Naive thymus-derived CD4-positive, alpha-beta T cell (primary cell): Measurements from ENCODE around the gene DR1. TPM values are rescaled to one million over a fixed set of nuclear protein-coding genes. Genes with fewer than 3 reads are reported as not detected.

Experiments used
- ATAC-seq: fragments of 150-1000 bp; cut with Tn5 transposase; 2 replicates; pipeline ENCODE4 v1.10.0; 2021; ENCODE audit warnings: mild to moderate bottlenecking, moderate library complexity
- CTCF ChIA-PET: fragments of 350-600 bp; sonication (Branson Sonifier 250); formaldehyde crosslinking; loops from one replicate; lab custom pipeline; 2021; ENCODE audit warnings: antibody characterized with exemption; lab: Charles Lee
- POLR2A ChIA-PET: fragments of 350-600 bp; sonication (Branson Sonifier 250); formaldehyde crosslinking; loops from one replicate; lab custom pipeline; 2021; ENCODE audit warnings: antibody characterized with exemption, inconsistent platforms; lab: Charles Lee
- DNase-seq, 9 donors: peaks; one replicate each; pipeline versions ENCODE4 v3.0.0 to v3.0.0-alpha.2; 2020 to 2022; ENCODE audit warnings: mixed read lengths in 1 of 9
- H3K27ac ChIP-seq: one replicate; pipeline ENCODE4 v1.7.0; 2013; ENCODE audit warnings: mild to moderate bottlenecking, low read depth, low read length, moderate library complexity
- H3K27me3 ChIP-seq, 2 donors: one replicate each; pipeline ENCODE4 v1.7.0; 2013; ENCODE audit warnings: low read length in 2 of 2, mild to moderate bottlenecking in 2 of 2, moderate library complexity in 2 of 2; ENCODE audit not compliant: control insufficient read depth in 2 of 2, insufficient read depth in 2 of 2
- H3K36me3 ChIP-seq, 3 experiments: 1 replicate in 2 of 3; 2 replicates in 1 of 3; pipeline ENCODE4 v1.7.0; 2013; ENCODE audit warnings: low read length in 3 of 3, mild to moderate bottlenecking in 3 of 3, moderate library complexity in 1 of 3; ENCODE audit not compliant: insufficient read depth in 3 of 3, control insufficient read depth in 2 of 3
- H3K4me1 ChIP-seq, 2 donors: one replicate each; pipeline ENCODE4 v1.7.0; 2013; ENCODE audit warnings: low read length in 2 of 2, mild to moderate bottlenecking in 2 of 2, moderate library complexity in 1 of 2; ENCODE audit not compliant: control insufficient read depth in 2 of 2, insufficient read depth in 2 of 2
- H3K4me3 ChIP-seq: 2 replicates; pipeline ENCODE4 v1.7.0; 2013; ENCODE audit warnings: mild to moderate bottlenecking, low read length
- H3K9me3 ChIP-seq, 3 experiments: 1 replicate in 2 of 3; 2 replicates in 1 of 3; pipeline ENCODE4 v1.7.0; 2013; ENCODE audit warnings: low read length in 3 of 3; ENCODE audit not compliant: control insufficient read depth in 2 of 3
- H3K27ac Mint-ChIP-seq, 9 donors: one replicate each; pipeline ENCODE4 v1.8.0; 2020 to 2022; ENCODE audit warnings: mixed read lengths in 9 of 9, mild to moderate bottlenecking in 8 of 9, moderate library complexity in 5 of 9, inconsistent platforms in 2 of 9
- H3K27me3 Mint-ChIP-seq, 5 donors: one replicate each; pipeline ENCODE4 v1.8.0; 2021 to 2022; ENCODE audit warnings: mixed read lengths in 5 of 5, mild to moderate bottlenecking in 1 of 5
- H3K36me3 Mint-ChIP-seq, 5 donors: one replicate each; pipeline ENCODE4 v1.8.0; 2020 to 2022; ENCODE audit warnings: mixed read lengths in 5 of 5, mild to moderate bottlenecking in 3 of 5, inconsistent platforms in 1 of 5
- H3K4me1 Mint-ChIP-seq, 7 donors: one replicate each; pipeline ENCODE4 v1.8.0; 2020 to 2022; ENCODE audit warnings: mixed read lengths in 7 of 7, mild to moderate bottlenecking in 3 of 7, inconsistent platforms in 1 of 7
- H3K4me3 Mint-ChIP-seq, 10 donors: one replicate each; pipeline ENCODE4 v1.8.0; 2020 to 2022; ENCODE audit warnings: mild to moderate bottlenecking in 10 of 10, mixed read lengths in 10 of 10, moderate library complexity in 6 of 10, inconsistent platforms in 2 of 10
- H3K9me3 Mint-ChIP-seq, 11 donors: one replicate each; pipeline ENCODE4 v1.8.0; 2020 to 2022; ENCODE audit warnings: mixed read lengths in 11 of 11, mild to moderate bottlenecking in 4 of 11, inconsistent platforms in 1 of 11, moderate library complexity in 1 of 11
- intact Hi-C, 2 donors: fragments of 100-400 bp; cut with micrococcal nuclease; formaldehyde crosslinking; loops; one replicate each; pipeline ENCODE4 v1.15.1; 2023
- polyA plus RNA-seq, 2 donors: library from polyadenylated mRNA; unstranded; fragments of 300-500 nt; fragmentation: Illumina TruSeq; gene quantifications; one replicate each; pipeline ENCODE4 v1.2.3, GENCODE V29; 2021
- total RNA-seq, 6 experiments: library from RNA in 5 of 6; stranded (reverse) in 5 of 6; gene quantifications; 1 replicate in 5 of 6; 2 replicates in 1 of 6; pipeline ENCODE4 v1.2.3 and lab custom pipeline; 2021 to 2026

DR1 gene
- total and polyA plus RNA-seq, 7 experiments from 2014 or later: 46.2 to 104 (median 62.7) TPM

GRCh38 chr1:93338387-93339146 lies 7.1 kb upstream of the DR1 start:
- H3K27ac ChIP-seq: no peak overlapping the region
- Mint-ChIP-seq H3K36me3 (peaks cover 5 to 21% (median 9%) of the 10 kb centered on the region in 5 donors), H3K9me3 (no peaks in the 10 kb centered on the region), H3K4me1 (peaks cover 11 to 41% (median 20%) of the 10 kb centered on the region in 7 donors), H3K27me3 (no peaks in the 10 kb centered on the region), H3K4me3 (peak overlapping the region in 2 of 10 donors; percentile 4 to 20), H3K27ac (peak overlapping the region in 3 of 9 donors; percentile 4 to 61 (median 16))
- ChIA-PET POLR2A (interaction anchor here (0.6 to 1.3 kb wide), 3 partner anchors 18 to 131 kb away, joined by 3 to 4 read pairs (median 3); no protein-coding TSS in a partner anchor), CTCF (no interaction called here)
- H3K4me1 ChIP-seq: peaks cover 0 to 20% of the 10 kb centered on the region in 2 donors
- ATAC-seq (no peak), DNase-seq (no peak)
- no peaks in the 10 kb centered on the region for H3K27me3 ChIP-seq
- no peaks in the 10 kb centered on the region for H3K9me3 ChIP-seq
- H3K4me3 ChIP-seq: no peak overlapping the region
- intact Hi-C loops: no loop called here
- H3K36me3 ChIP-seq: peaks cover 0 to 10% (median 0%) of the 10 kb centered on the region in 3 experiments

DNA sequence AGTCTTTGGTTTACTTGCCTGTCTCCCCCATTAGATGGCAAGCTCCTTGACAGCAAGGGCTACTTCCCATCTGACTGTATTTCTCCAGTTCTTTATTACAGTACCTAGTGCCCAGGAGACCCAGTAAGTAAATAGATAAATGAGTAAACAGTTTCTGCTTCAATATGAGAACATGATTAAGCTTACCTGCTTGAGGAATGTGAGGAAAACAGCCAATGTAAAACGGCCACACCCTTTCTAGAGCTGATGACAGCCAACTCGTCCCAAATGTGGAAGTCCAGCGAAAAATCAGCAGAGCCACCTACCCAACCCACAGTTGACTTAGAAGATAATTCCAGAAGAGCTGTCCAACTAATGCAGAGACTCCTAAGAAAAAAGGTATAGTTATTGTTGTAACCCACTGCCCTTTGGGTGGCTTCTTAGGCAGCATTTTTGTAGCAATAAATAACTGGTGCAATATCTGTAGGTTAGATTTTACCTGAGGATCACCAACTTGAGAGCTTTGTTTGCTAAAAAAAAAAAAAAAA lies 6.5 kb upstream of the DR1 start:
- Histone ChIP-seq H3K4me3 (no peak overlapping the region), H3K9me3 (no peaks in the 10 kb centered on the region), H3K27me3 (no peaks in the 10 kb centered on the region), H3K36me3 (peaks cover 0 to 10% (median 0%) of the 10 kb centered on the region in 3 experiments), H3K27ac (no peak overlapping the region), H3K4me1 (peaks cover 3 to 20% of the 10 kb centered on the region in 2 donors)
- DNase-seq (no peak), ATAC-seq (no peak)
- intact Hi-C loops: no loop called here
- Mint-ChIP-seq H3K27ac (peak overlapping the region in 3 of 9 donors; percentile 16 to 61 (median 60)), H3K27me3 (no peaks in the 10 kb centered on the region), H3K4me1 (peaks cover 9 to 41% (median 21%) of the 10 kb centered on the region in 7 donors), H3K36me3 (peaks cover 5 to 21% (median 9%) of the 10 kb centered on the region in 5 donors), H3K4me3 (peak overlapping the region in 1 of 10 donors; percentile 20), H3K9me3 (no peaks in the 10 kb centered on the region)
- POLR2A ChIA-PET: interaction anchor here (0.6 kb wide), 1 partner anchor 132 kb away, joined by 3 read pairs; no protein-coding TSS in a partner anchor
- CTCF ChIA-PET: no interaction called here

DNA sequence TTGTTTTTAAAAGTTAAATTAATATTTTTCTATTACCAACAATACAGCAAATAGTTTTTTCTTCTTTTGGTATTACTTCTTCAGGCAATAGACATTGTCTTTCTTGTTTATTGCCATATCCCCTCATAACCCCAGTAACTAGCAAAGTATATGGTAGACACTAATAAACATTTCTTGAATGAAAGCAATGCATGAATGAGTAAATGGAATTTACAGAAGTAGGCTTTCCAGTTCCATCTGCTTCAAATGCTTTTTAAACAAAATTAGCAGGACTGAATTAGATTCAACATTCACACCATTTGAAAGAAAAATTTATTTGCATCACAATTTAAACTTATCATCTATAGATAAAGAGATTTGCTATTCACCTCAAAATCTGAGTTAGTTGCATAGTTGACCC lies 5.6 kb upstream of the DR1 start:
- DNase-seq: no peak
- H3K27me3 ChIP-seq: no peaks in the 10 kb centered on the region
- intact Hi-C loops: loop anchor here (2.0 to 10.0 kb wide), 4 partner anchors 15 to 1895 kb away; partner anchors contain the start of genes ALG14 (in 1 of the 2), DNTTIP2 (in 1 of the 2) and RWDD3 (in 1 of the 2)
- no peak overlapping the region for H3K27ac ChIP-seq
- no peak for ATAC-seq
- Mint-ChIP-seq H3K36me3 (peaks cover 5 to 21% (median 9%) of the 10 kb centered on the region in 5 donors), H3K9me3 (no peaks in the 10 kb centered on the region), H3K4me1 (peaks cover 12 to 44% (median 26%) of the 10 kb centered on the region in 7 donors), H3K27ac (no peak overlapping the region), H3K27me3 (no peaks in the 10 kb centered on the region), H3K4me3 (no peak overlapping the region)
- peaks cover 5 to 20% of the 10 kb centered on the region in 2 donors for H3K4me1 ChIP-seq
- no peak overlapping the region for H3K4me3 ChIP-seq
- no peaks in the 10 kb centered on the region for H3K9me3 ChIP-seq
- peaks cover 0 to 10% (median 0%) of the 10 kb centered on the region in 3 experiments for H3K36me3 ChIP-seq
- POLR2A ChIA-PET: no interaction called here
- CTCF ChIA-PET: no interaction called here

GRCh38 chr1:93344484-93344883 lies 1.2 kb upstream of the DR1 start:
- no peaks in the 10 kb centered on the region for H3K27me3 Mint-ChIP-seq
- intact Hi-C loops: loop anchor here (2.0 to 10.0 kb wide), 6 partner anchors 40 to 1890 kb away; partner anchors contain the start of genes ALG14 (in 1 of the 2), DIPK1A (in 1 of the 2), DNTTIP2 (in 1 of the 2) and RWDD3 (in 1 of the 2)
- Histone ChIP-seq H3K27me3 (no peaks in the 10 kb centered on the region), H3K4me1 (peaks cover 5 to 21% of the 10 kb centered on the region in 2 donors), H3K9me3 (no peaks in the 10 kb centered on the region), H3K4me3 (no peak overlapping the region), H3K36me3 (peaks cover 0 to 11% (median 0%) of the 10 kb centered on the region in 3 experiments), H3K27ac (no peak overlapping the region)
- ATAC-seq (no peak), DNase-seq (no peak)
- POLR2A ChIA-PET: interaction anchor here (0.8 to 2.6 kb wide), 8 partner anchors 10 to 512 kb away, joined by 3 to 24 read pairs (median 6); partner anchors contain the start of genes MTF2 and RPL5
- H3K4me1 Mint-ChIP-seq: peaks cover 12 to 34% (median 22%) of the 10 kb centered on the region in 7 donors
- CTCF ChIA-PET: interaction anchor here (1.5 kb wide), 1 partner anchor 41 kb away, joined by 9 read pairs; no protein-coding TSS in a partner anchor
- peak overlapping the region in 4 of 10 donors; percentile 21 to 93 (median 36) for H3K4me3 Mint-ChIP-seq
- peaks cover 0 to 14% (median 3%) of the 10 kb centered on the region in 5 donors for H3K36me3 Mint-ChIP-seq
- peaks cover 0 to 6% (median 0%) of the 10 kb centered on the region in 11 donors for H3K9me3 Mint-ChIP-seq
- peak overlapping the region in 2 of 9 donors; percentile 98 to 99 for H3K27ac Mint-ChIP-seq

DNA sequence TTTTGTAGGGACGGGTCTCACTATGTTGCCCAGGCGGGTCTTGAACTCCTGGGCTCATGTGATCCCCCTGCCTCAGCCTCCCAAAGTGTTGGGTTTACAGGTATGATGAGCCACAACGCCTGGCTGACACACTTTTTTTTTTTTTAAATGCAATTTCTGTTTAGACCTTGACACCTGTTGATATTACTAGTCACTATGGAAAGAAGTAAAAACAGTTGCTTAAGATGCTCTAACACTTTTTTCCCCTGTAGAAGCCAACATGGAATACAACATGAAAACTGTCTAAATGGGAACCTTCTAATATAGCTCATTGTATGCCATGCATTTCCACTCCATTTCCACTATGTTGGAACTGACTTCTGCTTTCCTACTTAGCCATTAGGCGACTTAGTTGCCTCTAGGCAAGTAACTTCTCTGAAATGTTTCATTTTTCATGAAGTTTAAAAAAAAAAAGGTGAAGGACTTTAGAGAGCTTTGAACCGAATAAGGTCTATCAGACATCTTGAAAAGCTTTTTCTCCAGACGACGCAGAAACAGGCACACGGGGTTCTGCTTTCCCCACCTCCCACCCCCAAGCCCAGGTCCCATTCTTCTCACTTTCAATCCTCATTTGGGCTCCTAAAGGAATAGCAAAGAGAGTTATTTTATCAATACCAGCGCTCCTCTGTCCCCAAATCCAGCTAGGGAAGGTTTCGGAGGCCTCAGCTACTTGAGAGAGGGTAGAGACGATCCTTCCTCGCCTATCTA lies 648 bp upstream of the DR1 start:
- H3K36me3 Mint-ChIP-seq: peaks cover 2 to 16% (median 6%) of the 10 kb centered on the region in 5 donors
- H3K4me3 Mint-ChIP-seq: peak overlapping the region; percentile 92 to 100 (median 99)
- intact Hi-C loops: loop anchor here (1.0 to 10.0 kb wide), 18 partner anchors 8 to 1890 kb away; partner anchors contain the start of genes DIPK1A (in 2 of the 2), RPL5 (in 2 of the 2), ABCD3 (in 1 of the 2) and ALG14 (in 1 of the 2)
- Histone ChIP-seq H3K27me3 (no peaks in the 10 kb centered on the region), H3K9me3 (no peaks in the 10 kb centered on the region), H3K36me3 (peaks cover 0 to 11% (median 0%) of the 10 kb centered on the region in 3 experiments), H3K27ac (peak overlapping the region; percentile 88), H3K4me1 (peaks cover 6 to 26% of the 10 kb centered on the region in 2 donors), H3K4me3 (peak overlapping the region; percentile 93)
- DNase-seq: peak in 2 of 9 donors; percentile 4 to 18
- ChIA-PET POLR2A (interaction anchor here (0.7 to 2.6 kb wide), 16 partner anchors 9 to 513 kb away, joined by 3 to 24 read pairs (median 6); partner anchors contain the start of genes MTF2 and RPL5), CTCF (interaction anchor here (0.7 to 1.5 kb wide), 4 partner anchors 9 to 42 kb away, joined by 3 to 9 read pairs (median 6); no protein-coding TSS in a partner anchor)
- ATAC-seq: peak; percentile 10
- peaks cover 16 to 40% (median 27%) of the 10 kb centered on the region in 7 donors for H3K4me1 Mint-ChIP-seq
- peak overlapping the region; percentile 89 to 99 (median 98) for H3K27ac Mint-ChIP-seq
- H3K9me3 Mint-ChIP-seq: peaks cover 0 to 6% (median 0%) of the 10 kb centered on the region in 11 donors
- H3K27me3 Mint-ChIP-seq: no peaks in the 10 kb centered on the region
